ENCODE data around the gene SIRT4.
"Not testable (repeated sequence)": the region's sequence is repeated elsewhere in the genome, so short reads cannot be mapped to it uniquely, and the experiment has no call there.

SIRT4 gene

DNA sequence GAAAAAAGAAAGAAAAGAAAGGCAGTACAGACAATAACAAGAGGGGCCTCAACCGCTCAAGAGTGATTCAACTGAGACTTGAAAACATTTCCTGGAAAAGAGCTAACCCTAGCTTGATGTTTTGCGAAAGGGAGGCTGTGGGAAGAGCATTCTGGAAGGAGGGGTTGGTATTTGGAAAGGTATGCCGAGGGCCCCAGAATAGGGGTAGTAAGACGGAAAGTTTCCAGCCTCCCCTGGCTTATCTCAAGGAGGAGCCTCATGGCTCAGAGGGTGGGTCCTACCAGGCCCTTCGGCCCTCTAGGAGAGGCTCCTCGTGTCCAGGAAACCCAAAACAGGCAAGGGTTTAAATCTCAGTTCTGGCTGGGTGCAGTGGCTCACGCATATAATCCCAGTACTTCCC is 18.8 kb upstream of the SIRT4 start:
- DNase-seq: no peak

GRCh38 chr12:120284381-120284780 is 17.7 kb upstream of the SIRT4 start:
- no peak for DNase-seq

DNA sequence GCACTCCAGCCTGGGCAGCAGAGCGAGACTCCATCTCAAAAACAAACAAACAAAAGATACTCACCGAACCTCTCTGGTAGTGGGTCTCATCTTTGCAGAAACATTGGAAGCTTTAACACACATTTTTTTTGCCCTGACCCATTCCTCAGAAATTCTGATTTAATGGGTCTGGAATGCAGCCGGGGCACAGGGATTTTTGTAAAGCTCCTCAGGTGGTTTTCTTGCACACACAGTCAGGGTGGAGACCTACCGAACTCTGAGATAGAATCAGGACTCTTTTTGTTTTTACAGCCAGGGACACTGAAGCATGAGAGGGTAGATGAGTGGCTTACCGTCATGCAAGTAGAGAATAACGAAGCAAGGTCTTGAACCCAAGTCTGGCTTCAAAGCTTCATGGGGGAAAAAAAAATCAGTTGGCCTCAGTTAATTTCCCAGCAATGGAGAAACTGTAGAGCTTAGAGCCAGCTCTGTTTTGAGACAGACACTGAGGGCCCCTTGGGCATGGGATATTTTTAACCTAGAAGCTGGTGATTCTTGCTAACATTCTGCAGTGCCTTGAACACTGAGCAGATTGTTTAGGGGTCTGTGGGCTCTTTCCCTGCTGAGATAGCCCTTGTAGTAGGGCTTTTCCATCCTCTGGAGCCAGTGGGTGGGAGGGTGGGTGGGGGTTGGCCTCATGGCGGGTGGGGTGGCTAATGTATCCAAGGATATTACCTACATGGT is 15.2 kb upstream of the SIRT4 start:
- no peak for DNase-seq

- DNase-seq: no peak
These were observed 14.6 kb upstream of the SIRT4 start for GRCh38 chr12:120287491-120287890.

GRCh38 chr12:120290609-120291305 is 11.4 kb upstream of the SIRT4 start:
- peak; percentile 58 for DNase-seq

- DNase-seq: no peak
These were observed 9.8 kb upstream of the SIRT4 start for GRCh38 chr12:120292411-120292660.

- DNase-seq: peak; percentile 84
These were observed 9.2 kb upstream of the SIRT4 start, which contains the start of gene RNU4-1 for GRCh38 chr12:120292661-120293531. Gene RNU4-1 (minus strand): TSS chr12:120293237.

- DNase-seq: no peak
These were observed 12.1 kb downstream of the SIRT4 start for GRCh38 chr12:120314220-120314619.

GRCh38 chr12:120316798-120317223 is 14.7 kb downstream of the SIRT4 start:
- no peak for DNase-seq

DNA sequence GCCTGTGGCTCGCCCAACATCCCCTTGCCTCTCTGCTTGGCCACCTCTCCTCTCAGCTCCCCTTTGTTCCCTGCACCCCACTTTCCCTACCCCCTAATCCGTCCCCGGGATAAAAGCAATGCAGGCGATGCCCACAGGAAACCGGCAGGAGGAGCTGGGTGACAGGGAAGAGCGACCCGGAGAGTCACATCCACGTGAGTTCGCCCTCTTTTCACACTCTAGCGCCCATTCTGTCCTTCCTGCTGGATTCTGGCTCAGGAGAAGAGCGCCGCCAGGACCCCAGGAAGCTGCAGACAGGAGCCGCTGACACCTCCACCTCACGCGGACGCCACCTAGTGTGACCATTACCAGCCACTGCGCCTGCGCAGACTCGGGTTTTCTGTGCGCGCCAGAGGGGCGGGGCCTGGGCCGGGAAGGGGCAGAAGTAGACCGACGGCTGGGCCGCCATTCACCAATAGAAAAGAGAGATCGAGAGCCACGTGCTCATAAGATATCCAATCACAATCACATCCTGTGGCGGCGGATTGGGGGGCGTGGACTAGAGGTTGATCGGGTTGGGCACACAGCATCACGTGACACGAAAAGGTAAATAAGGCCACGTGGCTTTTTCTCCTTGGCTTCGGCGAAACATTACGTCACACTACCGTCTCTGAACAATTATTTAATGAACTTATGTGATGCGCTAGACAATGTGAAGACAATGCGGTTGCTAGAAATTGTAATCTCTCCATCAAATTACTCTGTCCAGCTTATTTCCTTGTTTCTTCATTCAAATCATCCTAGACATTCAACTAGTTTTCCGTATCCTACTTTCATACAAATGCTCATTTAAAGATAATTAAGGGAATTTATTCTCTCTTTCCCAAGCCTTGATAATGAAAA is 15.3 kb downstream of the SIRT4 start:
- peak; percentile 100 for DNase-seq

DNA sequence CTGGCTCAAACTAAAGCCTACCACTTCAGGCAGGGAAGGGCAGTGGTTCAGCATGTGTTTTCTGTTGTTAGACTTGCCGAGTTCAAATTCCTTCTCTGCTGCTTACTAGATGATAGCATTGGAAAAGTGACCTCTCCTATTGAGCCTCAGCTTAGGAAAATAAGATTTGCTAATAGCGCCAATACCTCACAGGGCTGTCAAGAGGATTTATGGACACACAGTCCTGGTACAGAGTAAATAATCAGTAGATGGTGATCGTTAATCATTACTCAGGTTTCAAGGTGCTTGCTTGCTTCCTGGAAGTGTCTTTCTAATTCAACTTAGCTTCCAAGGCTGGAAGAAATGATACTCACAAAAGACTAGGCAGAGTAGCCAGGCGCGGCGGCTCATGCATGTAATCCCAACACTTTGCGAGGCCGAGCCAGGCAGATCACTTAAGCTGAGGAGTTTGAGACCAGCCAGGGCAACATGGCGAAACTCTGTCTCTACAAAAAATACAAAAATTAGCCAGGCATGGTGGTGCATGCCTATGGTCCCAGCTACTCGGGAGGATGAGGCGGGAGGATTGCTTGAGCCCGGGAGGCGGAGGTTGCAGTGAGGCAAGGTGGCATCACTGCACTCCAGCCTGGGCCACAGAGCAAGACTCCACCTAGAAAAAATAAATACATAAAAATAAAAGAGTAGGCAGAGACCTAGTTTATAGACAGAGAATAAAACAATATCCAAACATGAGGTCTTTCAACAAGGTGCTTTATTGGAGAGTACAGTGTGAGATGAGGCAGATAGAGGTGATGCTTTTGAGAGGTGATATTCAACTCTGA is 19.5 kb downstream of the SIRT4 start:
- DNase-seq: no peak

DNA sequence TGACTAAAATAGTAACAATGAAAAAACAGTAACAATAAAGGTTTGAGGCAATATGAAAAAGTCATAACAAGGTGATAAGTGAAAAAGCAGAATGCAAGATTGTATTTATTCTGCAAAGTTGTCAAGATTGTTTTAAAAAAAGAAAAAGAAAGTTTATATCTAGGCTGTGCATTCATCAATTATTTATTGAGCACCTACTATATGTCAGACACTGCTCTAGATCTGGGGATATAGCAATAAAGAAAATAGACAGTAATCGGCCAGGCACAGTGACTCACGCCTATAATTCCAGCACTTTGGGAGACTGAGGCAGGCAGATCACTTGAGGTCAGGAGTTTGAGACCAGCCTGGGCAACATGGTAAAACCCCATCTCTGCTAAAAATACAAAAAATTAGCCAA is 21.7 kb downstream of the SIRT4 start:
- no peak for DNase-seq

- DNase-seq: no peak
These were observed 22.8 kb downstream of the SIRT4 start for GRCh38 chr12:120324841-120325417.

DNA sequence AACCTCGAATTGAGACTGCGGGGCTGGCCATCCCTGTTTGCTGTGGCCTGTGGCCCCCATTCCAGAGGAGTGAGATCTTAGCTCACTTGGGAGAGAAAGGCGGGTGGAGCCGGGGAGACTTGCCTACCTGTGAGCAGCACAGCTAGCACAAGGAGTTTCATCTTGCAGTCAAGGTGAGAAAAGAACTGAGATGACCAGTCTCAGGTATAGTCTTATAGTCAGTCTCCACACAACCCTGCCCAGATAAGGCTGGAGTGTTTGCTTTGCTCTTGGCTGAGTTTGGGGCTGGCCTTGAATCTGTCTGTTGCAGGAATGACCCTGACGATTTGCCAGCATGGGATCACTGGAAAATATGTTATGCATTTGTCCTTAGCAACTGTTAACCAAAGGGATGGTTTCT is 25.5 kb downstream of the SIRT4 start, which contains the start of gene PLA2G1B:
PLA2G1B (minus strand) TSS at position 187 of the 400 bp plus-strand sequence; CDS start at position 161, 26 bp downstream.
- DNase-seq: no peak

GRCh38 chr12:120328228-120328627 is 26.1 kb downstream of the SIRT4 start:
- no peak for DNase-seq

GRCh38 chr12:120331390-120331789 is 29.3 kb downstream of the SIRT4 start:
- DNase-seq: no peak

DNA sequence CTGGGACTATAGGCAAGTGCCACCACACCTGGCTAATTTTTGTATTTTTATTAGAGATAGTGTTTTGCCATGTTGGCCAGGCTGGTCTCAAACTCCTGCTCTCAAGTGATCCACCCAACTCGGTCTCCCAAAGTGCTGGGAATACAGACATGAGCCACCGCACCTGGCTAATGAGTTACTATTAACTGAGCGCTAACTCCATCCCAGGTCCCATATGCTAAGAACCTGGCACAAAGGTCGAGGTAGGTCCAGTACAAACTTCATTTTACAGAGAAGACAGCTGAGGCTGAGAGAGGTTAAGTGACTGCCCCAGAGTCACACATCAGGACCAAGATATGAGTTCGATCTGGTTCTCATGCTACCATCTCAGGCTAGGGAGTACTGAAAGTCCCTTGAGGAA is 29.9 kb downstream of the SIRT4 start:
- DNase-seq: no peak

DNA sequence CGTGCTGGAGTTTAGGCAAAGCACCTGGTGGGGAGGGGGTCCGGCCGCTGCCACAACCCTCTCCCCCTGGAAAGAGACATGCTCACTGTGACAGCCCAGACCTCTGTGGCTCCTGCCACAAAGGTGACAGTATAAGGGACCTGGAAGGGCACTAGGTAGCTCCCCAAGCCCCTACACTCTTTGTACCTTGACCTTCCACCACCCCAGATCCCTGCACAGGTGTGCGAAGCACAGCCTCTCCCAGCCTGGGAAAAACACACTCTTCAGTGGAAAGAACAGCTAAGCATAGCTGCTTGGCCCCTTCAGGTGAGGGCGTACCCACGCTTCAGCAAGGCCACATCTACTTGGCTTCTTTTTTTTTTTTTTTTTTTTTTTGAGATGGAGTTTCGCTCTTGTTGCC is 30.4 kb downstream of the SIRT4 start:
- no peak for DNase-seq

- DNase-seq: peak; percentile 68
These were observed 33.3 kb downstream of the SIRT4 start for GRCh38 chr12:120335447-120335846.

GRCh38 chr12:120336392-120336791 is 34.3 kb downstream of the SIRT4 start:
- not testable (repeated sequence) for DNase-seq

GRCh38 chr12:120337730-120338129 is 35.6 kb downstream of the SIRT4 start:
- DNase-seq: no peak

Measured in stimulated activated CD8-positive, alpha-beta memory T cell treated with anti-CD3 and anti-CD28 coated beads, Interleukin-4, amount 100 ng/mL, for 48 hours (primary cell).